ENCODE data around the gene TTC36. TPM values are rescaled to one million over a fixed set of nuclear protein-coding genes. Genes with fewer than 3 reads are reported as not detected.
"Not testable (repeated sequence)": the region's sequence is repeated elsewhere in the genome, so short reads cannot be mapped to it uniquely, and the experiment has no call there.

TTC36 gene
- total RNA-seq (2014; rRNA removed; shearing (Covaris generic)): not detected in 2 replicates

DNA sequence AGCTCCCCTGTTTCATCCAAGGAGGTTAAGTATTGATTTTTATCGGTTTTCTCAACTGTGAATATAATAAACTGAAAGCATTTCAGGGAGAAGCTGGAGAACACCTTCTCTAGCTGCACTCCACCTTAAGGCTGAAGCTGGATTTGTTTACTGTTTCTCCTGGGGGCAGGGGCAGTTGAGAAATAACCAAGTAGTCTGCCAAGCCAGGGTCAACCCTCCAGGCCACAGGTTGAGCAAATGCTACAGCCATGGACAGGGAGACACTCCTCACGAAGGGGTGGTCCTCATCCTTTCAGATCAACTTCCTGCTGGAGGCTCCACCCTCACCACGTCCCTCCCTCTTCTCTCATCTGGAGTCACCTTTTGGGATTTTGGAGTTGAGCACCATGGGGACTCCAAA, at the start of gene TTC36:
TSS of gene TTC36 (plus strand) at position 366 of the 400 bp plus-strand sequence. CDS start at position 387, 21 bp downstream.
- no peak for DNase-seq (ENCODE audit: low read depth)

DNA sequence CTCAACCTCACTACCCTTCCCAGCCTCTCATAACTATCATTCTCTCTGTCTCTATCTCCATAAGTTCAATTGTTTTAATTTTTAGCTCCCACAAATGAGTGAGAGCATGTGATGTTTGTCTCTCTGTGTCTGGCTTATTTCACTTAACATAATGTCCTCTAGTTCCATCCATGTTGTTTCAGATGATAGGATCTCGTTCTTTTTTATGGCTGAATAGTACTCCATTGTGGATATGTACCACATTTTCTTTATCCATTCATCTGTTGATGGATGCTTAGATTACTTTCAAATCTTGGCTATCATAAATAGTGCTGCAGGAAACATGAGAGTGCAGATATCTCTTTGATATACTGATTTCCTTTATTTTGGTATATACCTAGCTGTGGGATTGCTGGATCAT, 46.0 kb upstream of the TTC36 start:
- not testable (repeated sequence) for DNase-seq (ENCODE audit: low read depth)

DNA sequence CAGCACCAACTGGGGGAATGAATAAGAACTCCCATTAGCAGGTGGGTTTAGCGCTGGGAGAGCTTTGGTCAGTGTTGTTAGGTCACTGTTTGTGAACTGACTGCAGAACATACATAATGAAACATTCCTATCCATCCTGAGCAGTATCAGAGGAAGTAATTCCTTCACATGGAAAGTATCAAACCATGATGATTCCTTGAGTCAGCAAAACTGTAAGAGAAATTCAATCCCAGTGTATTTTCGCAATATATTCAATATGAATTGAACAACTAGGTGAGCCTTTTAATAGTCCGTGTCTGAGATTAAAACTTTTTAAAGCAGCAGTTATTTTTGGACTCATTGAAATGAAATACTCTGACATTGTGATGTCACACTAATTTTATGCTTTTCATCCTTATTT, 42.9 kb upstream of the TTC36 start:
- DNase-seq (ENCODE audit: low read depth): no peak

- no peak for DNase-seq (ENCODE audit: low read depth)
Observed at GRCh38 chr11:118485273-118485672, 42.0 kb upstream of the TTC36 start.

GRCh38 chr11:118488480-118489109, 38.7 kb upstream of the TTC36 start:
- peak; percentile 70 for DNase-seq (ENCODE audit: low read depth)

GRCh38 chr11:118491041-118491440, 36.2 kb upstream of the TTC36 start:
- no peak for DNase-seq (ENCODE audit: low read depth)

DNA sequence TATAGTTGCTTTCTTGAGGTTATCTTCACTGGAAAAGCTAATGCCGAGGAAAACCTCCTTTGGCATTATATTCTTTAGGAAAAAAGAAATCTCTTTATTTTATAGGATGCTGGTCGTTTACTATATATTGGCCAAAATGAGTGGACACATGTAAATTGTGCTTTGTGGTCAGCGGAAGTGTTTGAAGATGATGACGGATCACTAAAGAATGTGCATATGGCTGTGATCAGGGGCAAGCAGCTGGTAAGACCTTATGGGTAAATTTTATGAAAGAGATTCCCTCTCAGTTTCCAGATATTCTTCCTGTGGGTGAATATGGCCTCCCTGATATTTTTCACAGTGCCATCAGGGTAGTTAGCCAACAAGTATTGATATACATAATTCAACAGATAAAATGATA, 29.4 kb upstream of the TTC36 start:
- peak; percentile 90 for DNase-seq (ENCODE audit: low read depth)

DNA sequence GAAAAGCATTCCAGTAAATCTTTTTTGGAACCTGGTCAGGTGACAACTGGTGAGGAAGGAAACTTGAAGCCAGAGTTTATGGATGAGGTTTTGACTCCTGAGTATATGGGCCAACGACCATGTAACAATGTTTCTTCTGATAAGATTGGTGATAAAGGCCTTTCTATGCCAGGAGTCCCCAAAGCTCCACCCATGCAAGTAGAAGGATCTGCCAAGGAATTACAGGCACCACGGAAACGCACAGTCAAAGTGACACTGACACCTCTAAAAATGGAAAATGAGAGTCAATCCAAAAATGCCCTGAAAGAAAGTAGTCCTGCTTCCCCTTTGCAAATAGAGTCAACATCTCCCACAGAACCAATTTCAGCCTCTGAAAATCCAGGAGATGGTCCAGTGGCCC, 24.1 kb upstream of the TTC36 start:
- no peak for DNase-seq (ENCODE audit: low read depth)

DNA sequence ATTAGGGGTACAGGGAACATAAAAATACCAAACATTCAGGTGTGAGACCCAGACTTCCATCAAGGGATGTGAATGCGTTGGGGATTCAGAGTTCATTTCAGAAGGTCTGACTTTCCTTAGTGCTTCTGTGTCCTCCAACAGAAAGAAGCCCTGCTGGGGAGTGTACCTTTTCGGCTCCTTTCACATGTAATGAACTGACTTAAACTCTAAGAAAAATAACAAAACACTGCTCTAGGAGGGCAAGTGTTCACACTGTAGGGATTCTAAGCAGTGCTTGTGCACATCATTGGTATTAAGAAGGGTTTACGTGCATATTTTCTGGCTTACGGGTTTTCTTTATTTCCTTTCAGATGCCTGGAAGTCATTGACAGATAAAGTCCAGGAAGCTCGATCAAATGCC, 15.7 kb upstream of the TTC36 start:
- no peak for DNase-seq (ENCODE audit: low read depth)

DNA sequence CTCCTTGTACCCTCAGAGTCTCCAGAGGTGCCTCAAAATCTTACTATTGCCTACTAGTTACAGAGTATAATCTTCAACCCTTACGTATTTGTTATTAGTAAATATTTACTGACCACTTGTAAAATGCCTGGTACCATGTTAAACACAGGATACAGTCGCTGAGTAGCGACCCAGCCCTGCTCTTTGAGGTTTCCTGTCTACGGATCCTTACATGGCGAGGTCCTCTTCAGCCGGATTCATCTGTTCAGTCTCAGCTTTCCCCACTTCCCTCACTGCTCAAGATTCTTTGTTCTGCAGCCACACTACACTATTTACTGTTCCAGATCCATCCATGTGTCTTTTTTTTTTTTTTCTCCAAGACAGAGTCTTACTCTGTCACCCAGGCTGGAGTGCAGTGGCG, 13.2 kb upstream of the TTC36 start:
- no peak for DNase-seq (ENCODE audit: low read depth)

GRCh38 chr11:118519549-118519948, 7.7 kb upstream of the TTC36 start:
- no peak for DNase-seq (ENCODE audit: low read depth)

DNA sequence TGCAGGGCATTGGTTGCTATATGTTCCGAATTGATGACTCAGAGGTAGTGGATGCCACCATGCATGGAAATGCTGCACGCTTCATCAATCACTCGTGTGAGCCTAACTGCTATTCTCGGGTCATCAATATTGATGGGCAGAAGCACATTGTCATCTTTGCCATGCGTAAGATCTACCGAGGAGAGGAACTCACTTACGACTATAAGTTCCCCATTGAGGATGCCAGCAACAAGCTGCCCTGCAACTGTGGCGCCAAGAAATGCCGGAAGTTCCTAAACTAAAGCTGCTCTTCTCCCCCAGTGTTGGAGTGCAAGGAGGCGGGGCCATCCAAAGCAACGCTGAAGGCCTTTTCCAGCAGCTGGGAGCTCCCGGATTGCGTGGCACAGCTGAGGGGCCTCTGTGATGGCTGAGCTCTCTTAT, 5.4 kb upstream of the TTC36 start:
- no peak for DNase-seq (ENCODE audit: low read depth)

DNA sequence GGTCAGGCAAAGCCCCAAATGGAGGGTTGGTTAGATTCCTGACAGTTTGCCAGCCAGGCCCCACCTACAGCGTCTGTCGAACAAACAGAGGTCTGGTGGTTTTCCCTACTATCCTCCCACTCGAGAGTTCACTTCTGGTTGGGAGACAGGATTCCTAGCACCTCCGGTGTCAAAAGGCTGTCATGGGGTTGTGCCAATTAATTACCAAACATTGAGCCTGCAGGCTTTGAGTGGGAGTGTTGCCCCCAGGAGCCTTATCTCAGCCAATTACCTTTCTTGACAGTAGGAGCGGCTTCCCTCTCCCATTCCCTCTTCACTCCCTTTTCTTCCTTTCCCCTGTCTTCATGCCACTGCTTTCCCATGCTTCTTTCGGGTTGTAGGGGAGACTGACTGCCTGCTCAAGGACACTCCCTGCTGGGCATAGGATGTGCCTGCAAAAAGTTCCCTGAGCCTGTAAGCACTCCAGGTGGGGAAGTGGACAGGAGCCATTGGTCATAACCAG, 4.7 kb upstream of the TTC36 start:
- peak; percentile 24 for DNase-seq (ENCODE audit: low read depth)

DNA sequence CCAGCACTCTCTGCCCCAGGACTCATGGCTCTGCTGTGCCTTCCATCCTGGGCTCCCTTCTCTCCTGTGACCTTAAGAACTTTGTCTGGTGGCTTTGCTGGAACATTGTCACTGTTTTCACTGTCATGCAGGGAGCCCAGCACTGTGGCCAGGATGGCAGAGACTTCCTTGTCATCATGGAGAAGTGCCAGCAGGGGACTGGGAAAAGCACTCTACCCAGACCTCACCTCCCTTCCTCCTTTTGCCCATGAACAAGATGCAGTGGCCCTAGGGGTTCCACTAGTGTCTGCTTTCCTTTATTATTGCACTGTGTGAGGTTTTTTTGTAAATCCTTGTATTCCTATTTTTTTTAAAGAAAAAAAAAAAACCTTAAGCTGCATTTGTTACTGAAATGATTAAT, 2.9 kb upstream of the TTC36 start:
- no peak for DNase-seq (ENCODE audit: low read depth)

DNA sequence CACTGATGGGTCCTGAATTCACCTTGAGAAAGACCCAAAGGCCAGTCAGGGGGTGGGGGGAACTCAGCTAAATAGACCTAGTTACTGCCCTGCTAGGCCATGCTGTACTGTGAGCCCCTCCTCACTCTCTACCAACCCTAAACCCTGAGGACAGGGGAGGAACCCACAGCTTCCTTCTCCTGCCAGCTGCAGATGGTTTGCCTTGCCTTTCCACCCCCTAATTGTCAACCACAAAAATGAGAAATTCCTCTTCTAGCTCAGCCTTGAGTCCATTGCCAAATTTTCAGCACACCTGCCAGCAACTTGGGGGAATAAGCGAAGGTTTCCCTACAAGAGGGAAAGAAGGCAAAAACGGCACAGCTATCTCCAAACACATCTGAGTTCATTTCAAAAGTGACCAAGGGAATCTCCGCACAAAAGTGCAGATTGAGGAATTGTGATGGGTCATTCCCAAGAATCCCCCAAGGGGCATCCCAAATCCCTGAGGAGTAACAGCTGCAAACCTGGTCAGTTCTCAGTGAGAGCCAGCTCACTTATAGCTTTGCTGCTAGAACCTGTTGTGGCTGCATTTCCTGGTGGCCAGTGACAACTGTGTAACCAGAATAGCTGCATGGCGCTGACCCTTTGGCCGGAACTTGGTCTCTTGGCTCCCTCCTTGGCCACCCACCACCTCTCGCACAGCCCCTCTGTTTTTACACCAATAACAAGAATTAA, 2.4 kb upstream of the TTC36 start:
- DNase-seq (ENCODE audit: low read depth): no peak

DNA sequence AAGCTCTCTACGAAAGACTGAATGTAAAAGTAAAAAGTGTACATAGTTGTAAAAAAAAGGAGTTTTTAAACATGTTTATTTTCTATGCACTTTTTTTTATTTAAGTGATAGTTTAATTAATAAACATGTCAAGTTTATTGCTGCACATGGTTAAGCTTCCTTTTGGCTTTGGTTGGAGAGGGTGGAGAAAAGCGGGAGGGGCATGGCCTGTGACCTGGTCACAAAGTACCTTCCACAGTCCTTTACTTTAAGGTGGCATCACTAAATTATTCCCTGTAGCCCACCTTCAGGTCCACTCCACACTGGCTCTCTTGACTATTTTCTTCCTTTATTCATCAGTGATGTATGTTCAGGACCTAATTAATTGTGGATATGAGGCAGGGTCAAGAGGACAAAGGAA, 586 bp upstream of the TTC36 start:
- DNase-seq (ENCODE audit: low read depth): no peak

- no peak for DNase-seq (ENCODE audit: low read depth)
Observed at GRCh38 chr11:118528511-118528910, 1.2 kb downstream of the TTC36 start.

GRCh38 chr11:118529584-118530175, 2.4 kb downstream of the TTC36 start:
- DNase-seq (ENCODE audit: low read depth): no peak

DNA sequence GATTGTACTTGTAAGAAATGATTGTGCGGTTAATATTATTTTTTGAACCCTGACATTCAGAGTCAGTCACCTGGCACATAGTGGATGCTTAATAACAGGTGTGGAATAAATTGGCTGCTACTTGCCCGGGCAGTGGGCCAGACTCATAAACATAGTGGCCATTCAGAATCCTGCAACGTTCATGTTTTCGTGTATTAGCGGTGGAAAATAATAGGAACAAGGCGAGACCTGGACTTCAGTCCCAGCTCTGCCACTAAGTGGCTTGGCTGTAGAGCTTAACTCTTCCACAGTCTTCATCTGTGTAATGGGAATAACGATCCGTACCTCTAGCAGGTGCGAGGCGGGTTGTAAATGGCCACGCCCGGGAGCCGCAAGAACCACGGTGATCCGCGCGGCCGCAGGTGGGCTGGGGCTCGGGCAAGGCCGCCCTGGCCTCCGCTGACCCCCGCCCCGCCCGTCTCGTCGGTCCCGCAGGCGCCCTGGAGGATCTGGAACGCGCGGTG, 3.0 kb downstream of the TTC36 start:
- peak; percentile 7 for DNase-seq (ENCODE audit: low read depth)

- DNase-seq (ENCODE audit: low read depth): peak; percentile 46
Observed at GRCh38 chr11:118530683-118531596, 3.7 kb downstream of the TTC36 start, which contains the start of gene TMEM25. TSS of gene TMEM25 (plus strand) at chr11:118531192. CDS start at chr11:118531802, 610 bp downstream.

DNA sequence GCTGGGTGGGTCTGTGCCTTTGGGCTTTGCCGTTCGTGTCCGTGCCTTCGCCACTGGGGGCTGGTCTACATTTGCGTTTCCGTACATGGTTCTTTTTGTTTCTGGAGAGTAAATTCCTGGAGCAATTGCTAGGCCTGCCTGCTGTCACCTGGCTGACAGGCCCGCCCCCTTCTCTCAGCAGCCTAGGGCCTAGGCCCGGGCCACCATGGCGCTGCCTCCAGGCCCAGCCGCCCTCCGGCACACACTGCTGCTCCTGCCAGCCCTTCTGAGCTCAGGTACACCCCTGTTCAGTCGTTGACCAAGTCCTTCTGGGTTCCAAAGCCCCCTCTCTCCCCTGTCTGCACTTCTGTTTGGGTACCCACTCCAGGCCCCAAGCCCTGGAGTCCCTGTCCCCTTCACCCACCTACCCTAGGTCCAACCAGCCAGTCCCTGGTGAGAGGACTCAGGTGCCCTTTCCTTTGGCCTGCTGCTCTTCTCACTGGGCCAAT, 4.4 kb downstream of the TTC36 start:
- no peak for DNase-seq (ENCODE audit: low read depth)
